GM13977 (cell line): Measurements from ENCODE around the gene MRGPRX2.

Experiments used
- DNase-seq: peaks from one replicate; pipeline ENCODE4 v3.0.0; 2012; ENCODE audit warnings: low spot score
- in situ Hi-C: fragments of 300-500 bp; cut with MboI; formaldehyde crosslinking; loops from one replicate; pipeline ENCODE4 v1.12.0; 2022; ENCODE audit warnings: low sequenced_read_pairs, low pct_unique_long_range_greater_than_20kb, mixed read lengths, inconsistent platforms; ENCODE audit not compliant: unreplicated experiment
- TF ChIP-seq, protein P1 (sequence below): IDR thresholded peaks from 2 replicates; pipeline ENCODE4 v1.5.1; 2012; ENCODE audit warnings: mild to moderate bottlenecking, control low read depth; ENCODE audit not compliant: insufficient read depth; ENCODE audit errors: extremely low read depth, missing control alignments

MRGPRX2 gene

DNA sequence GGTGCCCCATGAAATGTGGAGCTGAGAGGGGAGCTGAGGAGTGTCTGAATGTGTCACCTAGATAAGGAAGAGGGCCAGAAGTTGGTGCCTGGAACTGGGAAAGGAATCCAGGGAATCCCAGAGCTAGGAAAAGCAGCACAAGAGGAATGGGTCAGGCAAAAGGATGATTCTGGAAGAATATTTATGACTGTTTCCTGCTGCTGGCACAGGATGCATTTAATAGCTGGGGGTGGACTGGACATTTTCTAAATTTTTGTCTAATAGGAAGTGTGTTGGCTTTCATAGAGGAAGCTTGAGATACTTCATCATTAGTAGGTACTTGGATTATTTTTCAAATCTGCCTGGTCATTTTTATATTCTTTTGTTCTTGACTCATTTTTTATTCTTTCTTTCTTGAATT is 17.4 kb upstream of the MRGPRX2 start:
- TF ChIP-seq, protein P1, sequence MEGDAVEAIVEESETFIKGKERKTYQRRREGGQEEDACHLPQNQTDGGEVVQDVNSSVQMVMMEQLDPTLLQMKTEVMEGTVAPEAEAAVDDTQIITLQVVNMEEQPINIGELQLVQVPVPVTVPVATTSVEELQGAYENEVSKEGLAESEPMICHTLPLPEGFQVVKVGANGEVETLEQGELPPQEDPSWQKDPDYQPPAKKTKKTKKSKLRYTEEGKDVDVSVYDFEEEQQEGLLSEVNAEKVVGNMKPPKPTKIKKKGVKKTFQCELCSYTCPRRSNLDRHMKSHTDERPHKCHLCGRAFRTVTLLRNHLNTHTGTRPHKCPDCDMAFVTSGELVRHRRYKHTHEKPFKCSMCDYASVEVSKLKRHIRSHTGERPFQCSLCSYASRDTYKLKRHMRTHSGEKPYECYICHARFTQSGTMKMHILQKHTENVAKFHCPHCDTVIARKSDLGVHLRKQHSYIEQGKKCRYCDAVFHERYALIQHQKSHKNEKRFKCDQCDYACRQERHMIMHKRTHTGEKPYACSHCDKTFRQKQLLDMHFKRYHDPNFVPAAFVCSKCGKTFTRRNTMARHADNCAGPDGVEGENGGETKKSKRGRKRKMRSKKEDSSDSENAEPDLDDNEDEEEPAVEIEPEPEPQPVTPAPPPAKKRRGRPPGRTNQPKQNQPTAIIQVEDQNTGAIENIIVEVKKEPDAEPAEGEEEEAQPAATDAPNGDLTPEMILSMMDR: peak; percentile 0
- in situ Hi-C loops: no loop called here
- no peak for DNase-seq

GRCh38 chr11:19076744-19077589 is 16.4 kb upstream of the MRGPRX2 start:
- in situ Hi-C loops: no loop called here
- peak; percentile 57 for DNase-seq
- TF ChIP-seq, protein P1: peak; percentile 94

GRCh38 chr11:19075636-19076035 is 15.1 kb upstream of the MRGPRX2 start:
- in situ Hi-C loops: no loop called here
- DNase-seq: no peak
- TF ChIP-seq, protein P1: no peak

- TF ChIP-seq, protein P1: no peak
- in situ Hi-C loops: loop anchor here (25.0 kb wide), 2 partner anchors 239 to 489 kb away; no protein-coding TSS in a partner anchor
- no peak for DNase-seq
Observed at GRCh38 chr11:19073454-19074415, 13.2 kb upstream of the MRGPRX2 start.

- TF ChIP-seq, protein P1: no peak
- in situ Hi-C loops: loop anchor here (25.0 kb wide), 2 partner anchors 240 to 490 kb away; no protein-coding TSS in a partner anchor
- DNase-seq: no peak
Observed at GRCh38 chr11:19072464-19072863, 11.9 kb upstream of the MRGPRX2 start.

- in situ Hi-C loops: loop anchor here (25.0 kb wide), 2 partner anchors 241 to 491 kb away; no protein-coding TSS in a partner anchor
- peak; percentile 76 for DNase-seq
- TF ChIP-seq, protein P1: peak; percentile 93
Observed at GRCh38 chr11:19071255-19071654, 10.7 kb upstream of the MRGPRX2 start.
